ENCODE data around the gene RGCC. TPM values are rescaled to one million over a fixed set of nuclear protein-coding genes. Genes with fewer than 3 reads are reported as not detected.

The RGCC gene
- total and polyA plus RNA-seq, 7 donors = 8.3 to 65.3 (median 30.4) TPM

GRCh38 chr13:41505209-41505835, 48.0 kb downstream of the RGCC start:
- 79 to 86% methylated on average over 2 of the region's 2 CpGs for WGBS, 2 donors
- peaks cover 0 to 4% (median 0%) of the 10 kb centered on the region in 4 donors for H3K9me3 ChIP-seq
- no peak overlapping the region for H3K27ac ChIP-seq
- no peak overlapping the region for H3K4me3 ChIP-seq
- no peaks in the 10 kb centered on the region for H3K4me1 ChIP-seq
- no peaks in the 10 kb centered on the region for H3K27me3 ChIP-seq
- no peak for DNase-seq
- no peaks in the 10 kb centered on the region for H3K36me3 ChIP-seq
- no peak for TF ChIP-seq POLR2A (IDR thresholded peaks at IDR 0.05)
- TF ChIP-seq EP300 (IDR thresholded peaks at IDR 0.05) = no peak
- TF ChIP-seq CTCF (IDR thresholded peaks at IDR 0.05) = no peak
- no peak for TF ChIP-seq POLR2AphosphoS5 (IDR thresholded peaks at IDR 0.05)
- intact Hi-C loops (cut with DNase I) = no loop called here

GRCh38 chr13:41506312-41506711, 49.0 kb downstream of the RGCC start:
- Histone ChIP-seq H3K27ac (no peak overlapping the region), H3K4me3 (no peak overlapping the region), H3K9me3 (peaks cover 0 to 4% (median 0%) of the 10 kb centered on the region in 4 donors), H3K27me3 (no peaks in the 10 kb centered on the region), H3K4me1 (no peaks in the 10 kb centered on the region), H3K36me3 (no peaks in the 10 kb centered on the region)
- DNase-seq = no peak
- no peak for TF ChIP-seq CTCF (IDR thresholded peaks at IDR 0.05)
- TF ChIP-seq POLR2A (IDR thresholded peaks at IDR 0.05) = no peak
- no peak for TF ChIP-seq POLR2AphosphoS5 (IDR thresholded peaks at IDR 0.05)
- no peak for TF ChIP-seq EP300 (IDR thresholded peaks at IDR 0.05)
- intact Hi-C loops (cut with DNase I) = no loop called here
- WGBS, 2 donors = 89 to 92% methylated on average over 1 of the region's 1 CpG

GRCh38 chr13:41509971-41510370, 52.6 kb downstream of the RGCC start:
- intact Hi-C loops (cut with DNase I) = no loop called here

GRCh38 chr13:41511827-41512226, 54.5 kb downstream of the RGCC start:
- intact Hi-C loops (cut with DNase I) = no loop called here
- no peak for TF ChIP-seq CTCF (IDR thresholded peaks at IDR 0.05)
- no peak for TF ChIP-seq POLR2AphosphoS5 (IDR thresholded peaks at IDR 0.05)
- no peak for TF ChIP-seq EP300 (IDR thresholded peaks at IDR 0.05)
- TF ChIP-seq POLR2A (IDR thresholded peaks at IDR 0.05) = no peak
- Histone ChIP-seq H3K27ac (no peak overlapping the region), H3K4me1 (no peaks in the 10 kb centered on the region), H3K27me3 (no peaks in the 10 kb centered on the region), H3K9me3 (peaks cover 0 to 2% (median 0%) of the 10 kb centered on the region in 4 donors), H3K36me3 (no peaks in the 10 kb centered on the region), H3K4me3 (no peak overlapping the region)
- 93 to 96% methylated on average over 1 of the region's 1 CpG for WGBS, 2 donors
- DNase-seq = no peak

More at GRCh38 chr13:41509971-41510370, 52.6 kb downstream of the RGCC start:
- H3K27ac ChIP-seq = no peak overlapping the region
- H3K36me3 ChIP-seq = no peaks in the 10 kb centered on the region
- no peaks in the 10 kb centered on the region for H3K4me1 ChIP-seq
- no peak overlapping the region for H3K4me3 ChIP-seq
- 77% methylated on average over 3 of the region's 3 CpGs for WGBS, 2 donors
- DNase-seq = no peak
- no peak for TF ChIP-seq POLR2AphosphoS5 (IDR thresholded peaks at IDR 0.05)
- TF ChIP-seq POLR2A (IDR thresholded peaks at IDR 0.05) = no peak
- TF ChIP-seq CTCF (IDR thresholded peaks at IDR 0.05) = no peak
- no peak for TF ChIP-seq EP300 (IDR thresholded peaks at IDR 0.05)
- no peaks in the 10 kb centered on the region for H3K27me3 ChIP-seq
- H3K9me3 ChIP-seq = peaks cover 0 to 2% (median 0%) of the 10 kb centered on the region in 4 donors

GRCh38 chr13:41512441-41512840, 55.1 kb downstream of the RGCC start:
- intact Hi-C loops (cut with DNase I) = no loop called here
- H3K4me1 ChIP-seq = no peaks in the 10 kb centered on the region
- no peaks in the 10 kb centered on the region for H3K27me3 ChIP-seq
- TF ChIP-seq CTCF (IDR thresholded peaks at IDR 0.05) (no peak), EP300 (IDR thresholded peaks at IDR 0.05) (no peak), POLR2A (IDR thresholded peaks at IDR 0.05) (no peak), POLR2AphosphoS5 (IDR thresholded peaks at IDR 0.05) (no peak)
- 90 to 97% methylated on average over 9 of the region's 9 CpGs for WGBS, 2 donors
- no peak overlapping the region for H3K4me3 ChIP-seq
- peaks cover 0 to 2% (median 0%) of the 10 kb centered on the region in 4 donors for H3K9me3 ChIP-seq
- H3K36me3 ChIP-seq = no peaks in the 10 kb centered on the region
- DNase-seq = no peak
- H3K27ac ChIP-seq = no peak overlapping the region
